Activated CD8-positive, alpha-beta memory T cell treated with anti-CD3 and anti-CD28 coated beads, Interleukin-2, amount 50 U/mL, for 1 hour (primary cell): ENCODE data around the gene BRS3.

Source experiments
- DNase-seq: peaks from one replicate; pipeline ENCODE4 v3.0.0-alpha.2; 2020; ENCODE audit errors: extremely low read depth

Gene BRS3

DNA sequence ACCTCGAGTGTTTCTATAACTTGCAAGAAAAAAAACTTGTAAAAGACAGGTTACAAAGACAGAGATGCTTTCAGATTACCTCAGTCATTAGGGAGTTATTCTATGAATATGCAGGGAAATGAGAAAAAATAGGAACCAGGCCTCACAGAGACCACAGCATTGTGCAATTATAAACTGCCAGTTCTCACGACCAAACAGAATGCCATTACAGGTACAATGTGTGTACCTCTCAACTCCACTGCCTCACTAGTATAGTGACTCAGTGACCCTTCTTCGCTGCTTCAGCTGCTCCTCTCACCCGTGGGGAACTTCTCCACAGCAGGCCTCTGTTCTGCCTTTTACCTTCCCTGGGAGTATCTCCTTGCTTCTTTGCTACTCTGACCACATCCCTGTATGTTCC is 7.3 kb downstream of the BRS3 start:
- DNase-seq = no peak

DNA sequence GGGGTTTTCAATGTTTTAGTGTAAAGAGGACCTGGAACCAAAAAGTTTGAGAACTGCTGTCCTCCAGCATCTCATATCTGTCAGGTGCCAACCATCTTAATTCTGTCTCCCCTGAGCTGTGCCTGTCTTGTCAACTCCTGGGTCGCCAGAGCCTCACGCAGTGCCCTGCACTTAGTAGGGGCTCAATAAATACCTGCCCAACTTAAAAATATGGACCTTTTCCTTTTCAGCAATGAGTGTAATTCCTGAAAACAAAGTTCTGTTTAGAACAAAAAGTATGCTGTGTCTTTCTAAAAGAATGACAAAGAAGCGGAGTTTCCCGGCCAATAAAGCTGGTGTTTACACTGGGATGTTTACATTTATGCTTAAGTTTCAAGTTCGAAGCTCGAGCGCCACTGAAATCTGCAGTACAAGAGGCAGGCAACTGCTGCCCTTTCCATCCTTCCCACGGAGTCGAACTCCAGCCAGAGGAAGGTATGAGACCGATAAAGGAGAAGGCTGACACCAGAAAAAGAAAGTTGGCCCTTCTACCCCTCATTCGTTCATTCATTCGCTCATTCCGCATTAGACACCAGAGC is 8.5 kb downstream of the BRS3 start:
- DNase-seq = no peak

GRCh38 chrX:136496764-136497555 is 9.2 kb downstream of the BRS3 start:
- peak; percentile 71 for DNase-seq

DNA sequence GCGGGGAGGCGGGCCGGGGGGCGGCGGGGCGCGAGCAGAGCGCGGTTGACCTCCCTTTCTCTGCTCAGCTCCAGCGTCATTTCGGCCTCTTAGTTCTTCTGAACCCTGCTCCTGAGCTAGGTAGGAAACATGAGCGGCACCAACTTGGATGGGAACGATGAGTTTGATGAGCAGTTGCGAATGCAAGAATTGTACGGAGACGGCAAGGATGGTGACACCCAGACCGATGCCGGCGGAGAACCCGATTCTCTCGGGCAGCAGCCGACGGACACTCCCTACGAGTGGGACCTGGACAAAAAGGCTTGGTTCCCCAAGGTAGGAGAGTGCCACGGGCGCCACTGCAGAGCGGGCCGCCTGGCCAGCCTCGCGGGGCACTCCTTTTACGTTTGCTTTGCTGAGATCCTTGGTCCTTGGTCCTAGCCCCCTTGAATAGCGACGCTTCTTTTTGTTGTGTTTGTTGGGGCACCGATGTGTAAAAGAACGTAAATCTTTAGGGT is 9.9 kb downstream of the BRS3 start, which contains the start of gene HTATSF1:
HTATSF1 (plus strand) TSS at position 37 of the 497 bp plus-strand sequence; CDS start at position 130, 93 bp downstream.
- no peak for DNase-seq

GRCh38 chrX:136519069-136519468 is 31.3 kb downstream of the BRS3 start:
- no peak for DNase-seq

GRCh38 chrX:136523770-136524169 is 36.0 kb downstream of the BRS3 start:
- DNase-seq = no peak

DNA sequence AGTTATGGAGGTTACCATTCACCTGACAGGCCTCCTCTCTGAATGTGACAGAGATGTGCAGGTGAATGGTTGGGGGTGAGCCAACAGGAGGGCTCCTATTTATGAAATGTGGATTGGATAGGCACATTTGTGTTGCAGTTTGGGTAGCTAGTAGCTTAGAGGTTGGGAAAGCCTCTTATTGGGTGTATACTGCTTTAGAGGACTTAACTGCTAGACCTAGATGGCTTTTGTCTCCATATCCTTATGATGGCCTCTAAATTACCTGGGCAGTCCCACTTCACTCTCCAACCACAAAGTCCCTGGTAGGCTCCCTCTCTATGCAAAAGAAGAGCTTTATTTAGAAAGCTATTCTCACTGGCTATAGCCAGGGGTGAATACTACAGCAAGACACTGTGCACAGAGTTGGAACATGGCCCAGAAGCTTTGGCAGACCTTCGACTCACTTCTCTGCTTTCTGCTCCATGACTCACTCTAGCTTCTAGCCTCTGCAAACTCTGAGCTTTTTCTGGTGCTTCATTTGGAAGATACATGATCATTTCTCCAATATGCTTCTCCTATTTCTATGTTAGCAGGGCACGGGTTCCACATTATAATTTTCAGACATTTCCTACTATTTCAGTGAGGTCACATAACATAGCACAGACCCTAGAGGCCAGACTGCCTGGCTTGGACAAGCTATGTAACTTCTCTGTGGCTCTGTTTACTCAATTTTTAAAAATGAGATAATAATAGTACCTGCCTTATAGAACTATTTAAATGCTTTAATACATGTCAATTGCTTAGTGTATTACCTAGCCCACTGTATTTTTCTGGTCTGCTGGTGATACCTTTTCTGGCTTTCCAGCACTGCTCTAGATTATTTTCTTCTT is 38.2 kb downstream of the BRS3 start:
- no peak for DNase-seq

DNA sequence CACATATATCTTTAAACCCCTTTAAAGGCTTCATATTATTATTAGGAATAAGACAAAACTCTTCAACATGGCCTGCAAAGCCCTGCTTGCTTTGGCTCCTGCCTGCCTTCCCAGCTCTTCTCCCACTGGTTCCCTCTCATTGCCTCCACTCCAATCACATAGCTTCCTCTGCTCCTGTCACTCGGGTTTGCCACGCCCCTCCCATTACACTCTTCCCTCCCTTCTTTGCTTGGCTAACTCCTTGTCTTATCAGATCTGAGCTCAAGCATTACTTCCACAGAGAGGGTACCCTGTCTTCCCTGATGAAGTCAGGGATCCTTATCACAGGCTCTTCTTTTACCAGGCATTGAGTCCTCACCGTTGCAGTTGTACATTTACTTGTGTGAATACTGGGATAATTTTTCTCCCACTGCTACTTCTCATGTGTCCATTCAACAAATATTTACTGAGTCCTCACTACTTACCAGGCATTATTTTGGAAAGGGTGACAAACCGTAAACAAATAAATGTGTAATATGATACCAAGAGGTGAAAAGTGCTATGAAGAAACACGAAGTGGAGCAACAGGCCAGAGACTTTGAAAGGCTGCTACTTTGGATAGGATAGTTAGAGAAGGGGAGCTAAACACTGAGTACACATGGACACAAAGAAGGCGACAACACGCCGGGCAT is 41.0 kb downstream of the BRS3 start:
- DNase-seq = no peak

DNA sequence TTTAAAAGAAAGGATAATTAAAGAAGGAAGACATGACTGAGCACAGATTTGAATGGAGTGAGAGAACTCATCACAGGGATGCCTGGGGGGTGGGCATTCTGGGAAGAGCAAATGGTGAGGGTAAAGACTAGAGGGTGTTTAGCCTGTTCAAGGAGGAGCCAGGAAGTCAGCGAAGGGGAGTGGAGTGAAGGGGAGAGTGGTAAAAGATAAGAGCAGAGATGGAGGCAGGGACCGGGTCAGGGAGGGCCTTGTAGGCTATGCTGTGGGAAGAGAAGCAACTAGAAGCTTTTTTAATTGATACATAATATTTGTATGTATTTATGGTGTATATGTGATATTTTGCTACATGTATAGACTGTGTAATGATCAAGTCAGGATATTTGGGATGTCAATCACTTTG is 42.0 kb downstream of the BRS3 start:
- no peak for DNase-seq

DNA sequence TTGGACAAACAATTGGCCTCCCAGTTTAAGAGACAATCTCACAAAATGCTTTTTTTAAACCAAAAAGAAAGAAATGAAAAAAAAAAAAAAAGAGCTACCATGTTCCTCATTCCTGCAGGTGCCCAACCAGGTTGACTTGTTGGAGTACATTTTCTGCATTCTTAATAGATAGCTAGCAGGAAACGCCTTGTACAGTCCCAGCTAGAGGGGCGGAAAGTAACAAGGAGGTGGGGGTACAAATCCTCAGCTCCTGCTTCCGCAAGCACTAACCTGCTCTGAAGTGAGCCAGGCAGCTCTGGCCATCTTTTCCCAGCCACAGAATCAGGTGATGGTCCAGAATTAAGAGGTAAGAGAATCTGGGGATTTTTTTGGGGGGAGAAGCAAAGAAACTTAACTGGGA is 44.2 kb downstream of the BRS3 start, which contains the start of gene VGLL1:
VGLL1 (plus strand) TSS at position 265 of the 400 bp plus-strand sequence. CDS start 3,806 bp downstream, outside the sequence.
- DNase-seq = no peak

DNA sequence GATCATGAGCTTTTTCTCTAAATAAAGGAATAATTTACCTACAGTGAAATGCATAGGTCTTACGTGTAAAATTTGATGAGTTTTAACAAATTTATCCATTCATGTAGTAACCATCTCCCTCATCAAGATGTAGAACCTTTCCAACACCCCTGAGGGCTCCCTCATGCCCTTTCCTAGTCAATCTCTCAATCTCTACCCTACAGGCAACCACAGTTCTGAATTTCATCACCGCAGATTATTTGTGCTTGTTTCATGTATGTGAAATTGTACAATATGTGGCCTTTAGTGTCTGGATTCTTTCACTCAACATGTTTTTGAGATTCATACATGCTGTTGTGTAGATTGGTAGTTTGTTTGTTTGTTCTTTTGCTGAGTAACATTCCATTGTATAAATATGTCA is 46.4 kb downstream of the BRS3 start:
- DNase-seq = no peak

DNA sequence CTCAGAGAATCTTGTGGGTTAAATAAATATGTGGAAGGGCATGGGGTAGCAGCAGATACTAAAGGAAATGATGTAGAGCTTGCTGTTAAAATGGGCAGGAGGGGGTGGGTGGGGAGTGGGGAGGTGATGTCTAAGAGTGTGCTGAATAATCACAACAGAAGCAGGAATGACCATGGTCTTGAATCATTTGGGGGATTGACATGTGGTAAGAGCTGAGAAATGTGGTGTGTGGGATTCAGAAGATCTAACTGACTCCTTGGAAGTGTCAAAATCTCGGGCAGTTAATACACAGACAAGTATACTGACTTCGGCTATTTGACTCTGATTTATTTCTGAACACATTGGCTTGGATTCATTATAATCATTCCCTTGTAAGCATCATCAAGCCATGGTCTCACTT is 51.1 kb downstream of the BRS3 start:
- no peak for DNase-seq

DNA sequence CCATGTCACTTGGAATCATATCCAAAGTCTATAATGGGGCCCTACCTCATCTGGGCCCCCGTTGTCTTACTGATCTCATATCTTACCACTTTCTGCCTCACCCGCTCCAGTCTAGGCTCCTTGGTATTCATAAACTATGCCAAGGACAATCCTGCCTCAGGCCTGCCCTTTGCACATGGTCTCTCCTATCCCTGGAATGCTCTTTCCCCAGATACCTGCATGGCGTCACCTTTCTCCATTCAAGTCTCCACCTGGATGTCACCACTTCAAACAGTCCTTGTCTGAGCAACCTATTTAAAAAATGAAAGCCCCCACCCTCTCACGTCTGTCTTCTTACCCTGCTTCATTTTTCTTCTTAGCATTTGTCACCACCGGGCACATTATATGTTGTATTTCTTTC is 52.5 kb downstream of the BRS3 start:
- no peak for DNase-seq

GRCh38 chrX:136541294-136541693 is 53.5 kb downstream of the BRS3 start:
- DNase-seq = no peak

DNA sequence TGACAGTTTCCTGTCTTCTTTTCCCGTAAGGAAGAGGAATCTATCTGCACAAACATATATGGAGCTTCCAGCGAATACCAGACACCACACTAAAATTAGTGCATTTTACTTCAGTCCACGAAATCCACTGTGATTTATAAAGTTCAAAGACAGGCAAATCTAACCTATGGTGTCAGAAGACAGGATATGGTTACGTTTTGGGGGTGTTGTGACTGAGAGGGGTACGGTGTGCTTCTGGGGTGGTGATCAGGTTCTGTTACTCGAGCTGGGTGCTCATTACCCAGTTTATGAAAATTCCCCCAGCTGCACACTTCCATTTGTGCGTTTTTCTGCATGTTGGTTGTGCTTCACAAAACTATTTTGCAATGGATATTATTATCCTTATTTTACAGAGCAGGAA is 54.5 kb downstream of the BRS3 start:
- no peak for DNase-seq
